GM12892 (cell line): ENCODE measurements around the gene CDKN1A.

Source experiments
- POLR2A ChIP-seq: IDR thresholded peaks from 2 replicates; pipeline ENCODE4 v1.6.1; 2011; ENCODE audit warnings: low read depth, low read length, control low read depth
- POLR2AphosphoS5 ChIP-seq: IDR thresholded peaks from 2 replicates; pipeline ENCODE4 v1.6.1; 2011; ENCODE audit warnings: low read depth, low read length, control low read depth

GRCh38 chr6:36720251-36721141 is 42.0 kb downstream of the CDKN1A start:
- TF ChIP-seq POLR2A (no peak), POLR2AphosphoS5 (no peak)
